ENCODE data around the gene GNAZ.

GNAZ gene

GRCh38 chr22:23036684-23037428 is 33.5 kb upstream of the GNAZ start:
- DNase-seq (ENCODE audit: extremely low read depth, low read depth): peak; percentile 66
- no peak overlapping the region for H3K4me3 ChIP-seq (replicated peaks; ENCODE audit: low read depth, low read length)
- no peak for TF ChIP-seq CTCF (IDR thresholded peaks at IDR 0.05; ENCODE audit: low read depth, low read length, missing control alignments)

- TF ChIP-seq CTCF (IDR thresholded peaks at IDR 0.05; ENCODE audit: low read depth, low read length, missing control alignments): no peak
- no peak overlapping the region for H3K4me3 ChIP-seq (replicated peaks; ENCODE audit: low read depth, low read length)
- DNase-seq (ENCODE audit: extremely low read depth, low read depth): no peak
These were observed 32.6 kb upstream of the GNAZ start for GRCh38 chr22:23037429-23038333.

DNA sequence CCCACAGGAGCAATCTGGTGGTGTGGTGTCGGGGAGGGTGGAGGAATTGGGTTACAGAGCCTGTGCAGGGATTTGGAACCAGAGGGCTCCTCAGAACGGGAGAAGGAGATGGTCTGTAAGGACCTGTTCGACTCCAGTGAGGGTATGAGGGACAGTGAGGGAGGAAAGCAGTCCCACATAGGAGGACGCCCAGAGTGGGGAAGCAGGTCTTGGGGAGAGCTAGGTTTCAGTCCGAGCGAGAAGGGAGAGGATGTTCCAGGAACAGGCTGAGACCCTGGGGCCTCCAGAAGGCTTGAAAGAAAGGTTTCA is 32.0 kb upstream of the GNAZ start:
- H3K4me3 ChIP-seq (replicated peaks; ENCODE audit: low read depth, low read length): no peak overlapping the region
- DNase-seq (ENCODE audit: extremely low read depth, low read depth): no peak
- no peak for TF ChIP-seq CTCF (IDR thresholded peaks at IDR 0.05; ENCODE audit: low read depth, low read length, missing control alignments)

DNA sequence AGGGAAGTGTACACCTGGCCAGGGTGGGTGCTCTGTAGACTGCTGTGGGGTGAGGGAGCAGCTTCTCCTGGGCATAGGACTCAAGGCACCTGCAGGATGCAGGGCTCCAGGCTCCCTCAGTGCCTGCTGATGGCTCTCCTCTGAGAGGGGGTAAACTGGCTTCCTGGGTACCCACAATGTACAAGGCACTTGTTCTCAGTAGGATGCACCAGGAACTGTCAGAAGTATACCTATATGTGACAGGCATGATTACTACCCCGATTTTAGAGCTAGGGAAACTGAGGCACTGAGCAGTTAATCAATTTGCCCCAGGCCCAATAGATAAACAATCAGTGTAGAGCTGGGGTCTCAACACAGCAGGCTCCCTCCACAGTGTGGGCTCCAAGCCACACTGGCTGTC is 31.4 kb upstream of the GNAZ start:
- DNase-seq (ENCODE audit: extremely low read depth, low read depth): no peak
- TF ChIP-seq CTCF (IDR thresholded peaks at IDR 0.05; ENCODE audit: low read depth, low read length, missing control alignments): no peak
- H3K4me3 ChIP-seq (replicated peaks; ENCODE audit: low read depth, low read length): no peak overlapping the region

DNA sequence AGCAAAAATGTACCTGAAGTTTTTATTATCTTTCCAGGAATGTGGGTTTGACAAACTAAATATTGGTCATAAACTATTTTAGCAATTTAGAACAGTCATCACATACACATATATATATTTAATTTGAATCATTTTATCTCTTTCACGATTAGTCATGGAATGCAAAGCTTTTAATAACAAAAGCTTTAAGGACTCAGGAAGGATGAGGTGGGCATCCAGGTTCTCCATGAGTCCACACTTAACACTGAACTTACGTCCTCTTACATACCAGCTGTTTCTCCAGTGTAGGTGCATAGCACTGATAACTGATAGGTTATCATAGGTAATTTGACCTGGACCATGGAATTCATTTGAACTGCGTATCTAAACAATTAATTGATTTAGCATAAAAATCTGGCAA is 28.1 kb upstream of the GNAZ start:
- no peak overlapping the region for H3K4me3 ChIP-seq (replicated peaks; ENCODE audit: low read depth, low read length)
- DNase-seq (ENCODE audit: extremely low read depth, low read depth): no peak
- TF ChIP-seq CTCF (IDR thresholded peaks at IDR 0.05; ENCODE audit: low read depth, low read length, missing control alignments): no peak

- no peak for DNase-seq (ENCODE audit: extremely low read depth, low read depth)
- H3K4me3 ChIP-seq (replicated peaks; ENCODE audit: low read depth, low read length): no peak overlapping the region
- TF ChIP-seq CTCF (IDR thresholded peaks at IDR 0.05; ENCODE audit: low read depth, low read length, missing control alignments): no peak
These were observed 25.7 kb upstream of the GNAZ start for GRCh38 chr22:23044570-23044969.
